Ovary (tissue), 3 donors: ENCODE measurements around the gene TCL1B.

ENCODE experiments used
- EP300 ChIP-seq: sonication (generic); formaldehyde crosslinking; IDR thresholded peaks from one replicate; pipeline ENCODE4 v1.6.1; 2017; ENCODE audit warnings: antibody characterized with exemption
- TF ChIP-seq, protein P1 (sequence below), 3 donors: fragments of 450-650 bp in 2 of 3; fragments of 200-600 bp in 1 of 3; IDR thresholded peaks; one replicate each; pipeline versions ENCODE4 v1.5.1 to v1.8.0; 2016 to 2022; ENCODE audit warnings: antibody characterized with exemption in 3 of 3, mild to moderate bottlenecking in 1 of 3
- donor health status: DM: no; HTN: no; CAD: no.

DNA sequence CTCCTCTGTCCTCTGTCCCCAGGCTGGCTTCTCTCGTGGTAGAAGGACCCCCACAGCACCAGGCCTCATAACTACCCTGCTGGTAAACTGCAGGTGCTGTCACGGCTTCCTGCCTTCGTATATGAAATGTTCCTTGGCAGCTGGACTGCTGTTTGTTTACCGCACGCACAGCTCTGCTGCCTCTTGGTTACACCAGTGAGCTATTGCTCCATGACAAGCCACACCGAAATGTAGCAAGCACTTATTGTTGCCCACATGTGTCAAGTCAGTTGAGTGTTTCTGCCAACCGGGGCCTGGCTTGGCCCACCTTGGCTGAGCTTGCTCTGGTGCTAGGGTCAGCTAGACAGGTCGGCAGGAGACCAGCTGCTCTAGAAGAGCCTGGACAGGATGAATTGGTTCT, 21.7 kb upstream of the TCL1B start:
- no peak for TF ChIP-seq EP300
- TF ChIP-seq, protein P1, sequence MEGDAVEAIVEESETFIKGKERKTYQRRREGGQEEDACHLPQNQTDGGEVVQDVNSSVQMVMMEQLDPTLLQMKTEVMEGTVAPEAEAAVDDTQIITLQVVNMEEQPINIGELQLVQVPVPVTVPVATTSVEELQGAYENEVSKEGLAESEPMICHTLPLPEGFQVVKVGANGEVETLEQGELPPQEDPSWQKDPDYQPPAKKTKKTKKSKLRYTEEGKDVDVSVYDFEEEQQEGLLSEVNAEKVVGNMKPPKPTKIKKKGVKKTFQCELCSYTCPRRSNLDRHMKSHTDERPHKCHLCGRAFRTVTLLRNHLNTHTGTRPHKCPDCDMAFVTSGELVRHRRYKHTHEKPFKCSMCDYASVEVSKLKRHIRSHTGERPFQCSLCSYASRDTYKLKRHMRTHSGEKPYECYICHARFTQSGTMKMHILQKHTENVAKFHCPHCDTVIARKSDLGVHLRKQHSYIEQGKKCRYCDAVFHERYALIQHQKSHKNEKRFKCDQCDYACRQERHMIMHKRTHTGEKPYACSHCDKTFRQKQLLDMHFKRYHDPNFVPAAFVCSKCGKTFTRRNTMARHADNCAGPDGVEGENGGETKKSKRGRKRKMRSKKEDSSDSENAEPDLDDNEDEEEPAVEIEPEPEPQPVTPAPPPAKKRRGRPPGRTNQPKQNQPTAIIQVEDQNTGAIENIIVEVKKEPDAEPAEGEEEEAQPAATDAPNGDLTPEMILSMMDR (IDR thresholded peaks at IDR 0.05): no peak
